HepG2 (cell line): ENCODE measurements around the gene C3orf22. TPM values are rescaled to one million over a fixed set of nuclear protein-coding genes. Genes with fewer than 3 reads are reported as not detected.

ENCODE experiments used
- HDAC1 ChIP-seq: sonication (generic); formaldehyde crosslinking; IDR thresholded peaks from 2 replicates; pipeline ENCODE4 v1.5.1; 2020; ENCODE audit warnings: mild to moderate bottlenecking, missing genetic modification reagents
- HOXA9 ChIP-seq: sonication (generic); formaldehyde crosslinking; IDR thresholded peaks from 2 replicates; pipeline ENCODE4 v1.8.1; 2022; ENCODE audit warnings: missing genetic modification reagents, mild to moderate bottlenecking, moderate library complexity, borderline replicate concordance
- KDM2A ChIP-seq: sonication (generic); formaldehyde crosslinking; IDR thresholded peaks from 2 replicates; pipeline ENCODE4 v1.4.0; 2020; ENCODE audit warnings: low read depth, missing genetic modification reagents, borderline replicate concordance
- KLF9 ChIP-seq: IDR thresholded peaks from 2 replicates; pipeline ENCODE4 v1.6.1; 2016; ENCODE audit warnings: low read depth
- MIER3 ChIP-seq: IDR thresholded peaks from 2 replicates; pipeline ENCODE4 v1.6.1; 2016; ENCODE audit warnings: missing compliant biosample characterization, borderline replicate concordance
- NR2F6 ChIP-seq, 2 experiments: IDR thresholded peaks; 2 replicates each; pipeline ENCODE4 v1.6.1; 2016; ENCODE audit warnings: antibody characterized with exemption in 1 of 2, mild to moderate bottlenecking in 1 of 2
- PITX1 ChIP-seq: sonication (generic); formaldehyde crosslinking; IDR thresholded peaks from 2 replicates; pipeline ENCODE4 v1.5.1; 2020; ENCODE audit warnings: mild to moderate bottlenecking, missing genetic modification reagents
- POLR2AphosphoS2 ChIP-seq: IDR thresholded peaks from 2 replicates; pipeline ENCODE4 v1.6.1; 2011; ENCODE audit warnings: low read depth, low read length, improper control_type of control experiment
- RFX3 ChIP-seq: IDR thresholded peaks from 2 replicates; pipeline ENCODE4 v1.6.1; 2016; ENCODE audit warnings: missing biosample characterization, missing genetic modification reagents
- TAF1 ChIP-seq: sonication (generic); formaldehyde crosslinking; IDR thresholded peaks from 2 replicates; pipeline ENCODE4 v1.4.0; 2020; ENCODE audit warnings: missing genetic modification reagents
- ZIK1 ChIP-seq: sonication (generic); formaldehyde crosslinking; IDR thresholded peaks from 2 replicates; pipeline ENCODE4 v1.5.0; 2020; ENCODE audit warnings: mild to moderate bottlenecking, low read depth, missing genetic modification reagents, borderline replicate concordance
- ZNF350 ChIP-seq: sonication (generic); formaldehyde crosslinking; IDR thresholded peaks from 2 replicates; pipeline ENCODE4 v1.4.0; 2020; ENCODE audit warnings: mild to moderate bottlenecking, low read depth, missing genetic modification reagents, borderline replicate concordance
- ZNF644 ChIP-seq: IDR thresholded peaks from 2 replicates; pipeline ENCODE4 v1.6.1; 2016; ENCODE audit warnings: low read depth
- ZNF678 ChIP-seq: sonication (generic); formaldehyde crosslinking; IDR thresholded peaks from 2 replicates; pipeline ENCODE4 v1.4.0; 2020; ENCODE audit warnings: mild to moderate bottlenecking, missing genetic modification reagents
- polyA plus RNA-seq, 8 experiments: library from polyadenylated mRNA; depleted of rRNA in 3 of 8; stranded (reverse) in 7 of 8; unstranded in 1 of 8; fragments of >200 nt; fragmentation: Illumina TruSeq in 4 of 8; extraction: Trizol in 4 of 8; gene quantifications; 2 replicates each; pipeline versions ENCODE4 v1.2.1 to v1.2.3, GENCODE V29; 2011 to 2016; ENCODE audit warnings: low read depth in 4 of 8, missing spikeins in 1 of 8, mixed read lengths in 1 of 8; ENCODE audit not compliant: insufficient read depth in 1 of 8
- total RNA-seq, 5 experiments: library from RNA; depleted of rRNA; stranded (reverse); fragments of >200 nt; fragmentation: Illumina TruSeq; extraction: Trizol; gene quantifications; 2 replicates each; pipeline ENCODE4 v1.2.3, GENCODE V29; 2016; ENCODE audit warnings: low read depth in 1 of 5
- TF ChIP-seq, protein P1 (sequence below): sonication (generic); formaldehyde crosslinking; IDR thresholded peaks from 2 replicates; pipeline ENCODE4 v1.4.0; 2020; ENCODE audit warnings: missing genetic modification reagents
- TF ChIP-seq, protein P2 (sequence below): sonication (generic); formaldehyde crosslinking; IDR thresholded peaks from 2 replicates; pipeline ENCODE4 v1.8.0; 2022; ENCODE audit warnings: mild to moderate bottlenecking, missing genetic modification reagents
- TF ChIP-seq, protein P3 (sequence below), 2 experiments: fragments of 450-650 bp in 1 of 2; sonication (generic) in 1 of 2; formaldehyde crosslinking in 1 of 2; IDR thresholded peaks; 2 replicates each; pipeline versions ENCODE4 v1.6.1 to v1.8.0; 2016 to 2022; ENCODE audit warnings: antibody characterized with exemption in 1 of 2, mild to moderate bottlenecking in 1 of 2, missing genetic modification reagents in 1 of 2

The C3orf22 gene
- total and polyA plus RNA-seq, 2 of the 13 experiments (the other 11 are each of a cell fraction or from before 2014, with no cell fraction given) = not detected

DNA sequence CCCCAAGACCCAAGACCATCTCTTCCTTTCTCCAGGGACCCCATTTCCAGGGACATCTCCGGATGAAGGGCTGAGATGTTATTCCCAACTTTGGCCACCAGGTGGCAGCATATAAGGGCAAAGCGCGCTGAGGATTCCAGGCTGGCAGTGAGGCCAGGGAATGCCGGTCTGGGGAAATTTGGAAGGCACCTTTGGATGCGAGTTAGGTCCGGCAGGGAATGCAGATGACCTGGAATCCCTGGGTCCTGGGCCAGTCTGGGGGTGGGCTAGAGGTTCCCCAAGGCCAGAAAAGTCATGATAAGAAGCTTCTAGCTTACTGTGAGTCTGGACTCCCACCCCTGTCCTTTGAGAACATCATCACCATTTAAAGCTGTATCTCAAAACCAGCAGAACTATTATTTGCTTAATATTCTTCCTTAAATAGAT lies 36.4 kb downstream of the C3orf22 start (continued):
- TF ChIP-seq ZNF350 (CRISPR knock-in tag) (no peak), MIER3 (0 out of 2 replicates have a peak, but pooled peaks have one; percentile 22), HOXA9 (no peak), KLF9 (CRISPR knock-in tag) (no peak), POLR2AphosphoS2 (no peak), ZIK1 (no peak), KDM2A (CRISPR knock-in tag) (peak; percentile 74; the same call in 1 of the 2 replicates), ZNF678 (CRISPR knock-in tag) (no peak), RFX3 (CRISPR knock-in tag) (no peak), HDAC1 (CRISPR knock-in tag) (no peak), PITX1 (no peak), NR2F6 (IDR thresholded peaks at IDR 0.05) (no peak), NR2F6 (CRISPR knock-in tag; IDR thresholded peaks at IDR 0.05) (0 out of 2 replicates have a peak, but pooled peaks have one; percentile 10), TAF1 (CRISPR knock-in tag) (0 out of 2 replicates have a peak, but pooled peaks have one; percentile 29), ZNF644 (CRISPR knock-in tag) (no peak)
- TF ChIP-seq, protein P1, sequence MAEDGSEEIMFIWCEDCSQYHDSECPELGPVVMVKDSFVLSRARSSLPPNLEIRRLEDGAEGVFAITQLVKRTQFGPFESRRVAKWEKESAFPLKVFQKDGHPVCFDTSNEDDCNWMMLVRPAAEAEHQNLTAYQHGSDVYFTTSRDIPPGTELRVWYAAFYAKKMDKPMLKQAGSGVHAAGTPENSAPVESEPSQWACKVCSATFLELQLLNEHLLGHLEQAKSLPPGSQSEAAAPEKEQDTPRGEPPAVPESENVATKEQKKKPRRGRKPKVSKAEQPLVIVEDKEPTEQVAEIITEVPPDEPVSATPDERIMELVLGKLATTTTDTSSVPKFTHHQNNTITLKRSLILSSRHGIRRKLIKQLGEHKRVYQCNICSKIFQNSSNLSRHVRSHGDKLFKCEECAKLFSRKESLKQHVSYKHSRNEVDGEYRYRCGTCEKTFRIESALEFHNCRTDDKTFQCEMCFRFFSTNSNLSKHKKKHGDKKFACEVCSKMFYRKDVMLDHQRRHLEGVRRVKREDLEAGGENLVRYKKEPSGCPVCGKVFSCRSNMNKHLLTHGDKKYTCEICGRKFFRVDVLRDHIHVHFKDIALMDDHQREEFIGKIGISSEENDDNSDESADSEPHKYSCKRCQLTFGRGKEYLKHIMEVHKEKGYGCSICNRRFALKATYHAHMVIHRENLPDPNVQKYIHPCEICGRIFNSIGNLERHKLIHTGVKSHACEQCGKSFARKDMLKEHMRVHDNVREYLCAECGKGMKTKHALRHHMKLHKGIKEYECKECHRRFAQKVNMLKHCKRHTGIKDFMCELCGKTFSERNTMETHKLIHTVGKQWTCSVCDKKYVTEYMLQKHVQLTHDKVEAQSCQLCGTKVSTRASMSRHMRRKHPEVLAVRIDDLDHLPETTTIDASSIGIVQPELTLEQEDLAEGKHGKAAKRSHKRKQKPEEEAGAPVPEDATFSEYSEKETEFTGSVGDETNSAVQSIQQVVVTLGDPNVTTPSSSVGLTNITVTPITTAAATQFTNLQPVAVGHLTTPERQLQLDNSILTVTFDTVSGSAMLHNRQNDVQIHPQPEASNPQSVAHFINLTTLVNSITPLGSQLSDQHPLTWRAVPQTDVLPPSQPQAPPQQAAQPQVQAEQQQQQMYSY (CRISPR knock-in tag) = no peak
- TF ChIP-seq, protein P2, sequence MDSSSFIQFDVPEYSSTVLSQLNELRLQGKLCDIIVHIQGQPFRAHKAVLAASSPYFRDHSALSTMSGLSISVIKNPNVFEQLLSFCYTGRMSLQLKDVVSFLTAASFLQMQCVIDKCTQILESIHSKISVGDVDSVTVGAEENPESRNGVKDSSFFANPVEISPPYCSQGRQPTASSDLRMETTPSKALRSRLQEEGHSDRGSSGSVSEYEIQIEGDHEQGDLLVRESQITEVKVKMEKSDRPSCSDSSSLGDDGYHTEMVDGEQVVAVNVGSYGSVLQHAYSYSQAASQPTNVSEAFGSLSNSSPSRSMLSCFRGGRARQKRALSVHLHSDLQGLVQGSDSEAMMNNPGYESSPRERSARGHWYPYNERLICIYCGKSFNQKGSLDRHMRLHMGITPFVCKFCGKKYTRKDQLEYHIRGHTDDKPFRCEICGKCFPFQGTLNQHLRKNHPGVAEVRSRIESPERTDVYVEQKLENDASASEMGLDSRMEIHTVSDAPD (CRISPR knock-in tag) = no peak
- TF ChIP-seq, protein P3, sequence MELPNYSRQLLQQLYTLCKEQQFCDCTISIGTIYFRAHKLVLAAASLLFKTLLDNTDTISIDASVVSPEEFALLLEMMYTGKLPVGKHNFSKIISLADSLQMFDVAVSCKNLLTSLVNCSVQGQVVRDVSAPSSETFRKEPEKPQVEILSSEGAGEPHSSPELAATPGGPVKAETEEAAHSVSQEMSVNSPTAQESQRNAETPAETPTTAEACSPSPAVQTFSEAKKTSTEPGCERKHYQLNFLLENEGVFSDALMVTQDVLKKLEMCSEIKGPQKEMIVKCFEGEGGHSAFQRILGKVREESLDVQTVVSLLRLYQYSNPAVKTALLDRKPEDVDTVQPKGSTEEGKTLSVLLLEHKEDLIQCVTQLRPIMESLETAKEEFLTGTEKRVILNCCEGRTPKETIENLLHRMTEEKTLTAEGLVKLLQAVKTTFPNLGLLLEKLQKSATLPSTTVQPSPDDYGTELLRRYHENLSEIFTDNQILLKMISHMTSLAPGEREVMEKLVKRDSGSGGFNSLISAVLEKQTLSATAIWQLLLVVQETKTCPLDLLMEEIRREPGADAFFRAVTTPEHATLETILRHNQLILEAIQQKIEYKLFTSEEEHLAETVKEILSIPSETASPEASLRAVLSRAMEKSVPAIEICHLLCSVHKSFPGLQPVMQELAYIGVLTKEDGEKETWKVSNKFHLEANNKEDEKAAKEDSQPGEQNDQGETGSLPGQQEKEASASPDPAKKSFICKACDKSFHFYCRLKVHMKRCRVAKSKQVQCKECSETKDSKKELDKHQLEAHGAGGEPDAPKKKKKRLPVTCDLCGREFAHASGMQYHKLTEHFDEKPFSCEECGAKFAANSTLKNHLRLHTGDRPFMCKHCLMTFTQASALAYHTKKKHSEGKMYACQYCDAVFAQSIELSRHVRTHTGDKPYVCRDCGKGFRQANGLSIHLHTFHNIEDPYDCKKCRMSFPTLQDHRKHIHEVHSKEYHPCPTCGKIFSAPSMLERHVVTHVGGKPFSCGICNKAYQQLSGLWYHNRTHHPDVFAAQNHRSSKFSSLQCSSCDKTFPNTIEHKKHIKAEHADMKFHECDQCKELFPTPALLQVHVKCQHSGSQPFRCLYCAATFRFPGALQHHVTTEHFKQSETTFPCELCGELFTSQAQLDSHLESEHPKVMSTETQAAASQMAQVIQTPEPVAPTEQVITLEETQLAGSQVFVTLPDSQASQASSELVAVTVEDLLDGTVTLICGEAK (IDR thresholded peaks at IDR 0.05) = no peak
- TF ChIP-seq, protein P3 (CRISPR knock-in tag; IDR thresholded peaks at IDR 0.05) = no peak
